HepG2 (cell line): ENCODE measurements around the gene ARHGAP26. TPM values are rescaled to one million over a fixed set of nuclear protein-coding genes. Genes with fewer than 3 reads are reported as not detected.

Experiments used
- ATRX ChIP-seq: sonication (generic); formaldehyde crosslinking; IDR thresholded peaks from 2 replicates; pipeline ENCODE4 v1.4.0; 2020; ENCODE audit warnings: missing genetic modification reagents, borderline replicate concordance
- BORCS8-MEF2B ChIP-seq: sonication (generic); formaldehyde crosslinking; IDR thresholded peaks from 2 replicates; pipeline ENCODE4 v1.8.0; 2022; ENCODE audit warnings: mild to moderate bottlenecking, missing genetic modification reagents
- CENPX ChIP-seq: sonication (generic); formaldehyde crosslinking; IDR thresholded peaks from 2 replicates; pipeline ENCODE4 v1.9.0; 2021; ENCODE audit warnings: mild to moderate bottlenecking, missing genetic modification reagents, moderate library complexity
- E2F5 ChIP-seq: sonication (generic); formaldehyde crosslinking; conservative IDR thresholded peaks from 2 replicates; pipeline ENCODE4 v1.4.0; 2020; ENCODE audit warnings: missing genetic modification reagents
- FOXC1 ChIP-seq: sonication (generic); formaldehyde crosslinking; IDR thresholded peaks from 2 replicates; pipeline ENCODE4 v1.8.0; 2022; ENCODE audit warnings: mild to moderate bottlenecking, missing genetic modification reagents, borderline replicate concordance
- GTF2F1 ChIP-seq: fragments of 150-350 bp; IDR thresholded peaks from 2 replicates; pipeline ENCODE4 v1.6.1; 2014; ENCODE audit warnings: low read length
- HHEX ChIP-seq: IDR thresholded peaks from 2 replicates; pipeline ENCODE4 v1.6.1; 2016; ENCODE audit warnings: control low read depth
- IKZF1 ChIP-seq: fragments of 450-650 bp; IDR thresholded peaks from 2 replicates; pipeline ENCODE4 v1.7.1; 2016
- IRF2 ChIP-seq: IDR thresholded peaks from 2 replicates; pipeline ENCODE4 v1.6.1; 2018; ENCODE audit warnings: missing genetic modification reagents, missing compliant biosample characterization
- MAFF ChIP-seq: IDR thresholded peaks from 2 replicates; pipeline ENCODE4 v1.6.1; 2011; ENCODE audit warnings: low read depth, low read length, improper control_type of control experiment
- MED13 ChIP-seq: sonication (generic); formaldehyde crosslinking; IDR thresholded peaks from 2 replicates; pipeline ENCODE4 v1.5.0; 2020; ENCODE audit warnings: missing genetic modification reagents
- MEIS2 ChIP-seq: sonication (generic); formaldehyde crosslinking; IDR thresholded peaks from 2 replicates; pipeline ENCODE4 v1.9.0; 2021; ENCODE audit warnings: mild to moderate bottlenecking, missing genetic modification reagents
- MLLT10 ChIP-seq: sonication (generic); formaldehyde crosslinking; IDR thresholded peaks from 2 replicates; pipeline ENCODE4 v1.4.0; 2020; ENCODE audit warnings: missing genetic modification reagents
- MXD3 ChIP-seq: IDR thresholded peaks from 2 replicates; pipeline ENCODE4 v1.6.1; 2016; ENCODE audit warnings: mild to moderate bottlenecking, missing biosample characterization, missing genetic modification reagents
- NRL ChIP-seq: sonication (generic); formaldehyde crosslinking; IDR thresholded peaks from 2 replicates; pipeline ENCODE4 v1.5.0; 2020; ENCODE audit warnings: missing genetic modification reagents, mild to moderate bottlenecking, moderate library complexity, borderline replicate concordance
- PHF8 ChIP-seq: sonication (generic); formaldehyde crosslinking; IDR thresholded peaks from 2 replicates; pipeline ENCODE4 v1.5.0; 2020; ENCODE audit warnings: missing genetic modification reagents
- SMAD3 ChIP-seq: sonication (generic); formaldehyde crosslinking; IDR thresholded peaks from 2 replicates; pipeline ENCODE4 v1.4.0; 2020; ENCODE audit warnings: missing genetic modification reagents
- SMYD3 ChIP-seq: sonication (generic); formaldehyde crosslinking; IDR thresholded peaks from 2 replicates; pipeline ENCODE4 v1.8.1; 2023; ENCODE audit warnings: mild to moderate bottlenecking, missing genetic modification reagents
- SOX5 ChIP-seq: IDR thresholded peaks from 2 replicates; pipeline ENCODE4 v1.6.1; 2016; ENCODE audit warnings: borderline replicate concordance
- SP140L ChIP-seq: sonication (generic); formaldehyde crosslinking; IDR thresholded peaks from 2 replicates; pipeline ENCODE4 v1.4.0; 2020; ENCODE audit warnings: missing genetic modification reagents, borderline replicate concordance
- TEF ChIP-seq: sonication (generic); formaldehyde crosslinking; IDR thresholded peaks from 2 replicates; pipeline ENCODE4 v1.5.0; 2020; ENCODE audit warnings: missing genetic modification reagents
- XRCC5 ChIP-seq: fragments of 200-400 bp; formaldehyde crosslinking; optimal IDR thresholded peaks from 2 replicates; pipeline ENCODE3; 2017; ENCODE audit warnings: mild to moderate bottlenecking, low read length
- ZBTB20 ChIP-seq: sonication (generic); formaldehyde crosslinking; IDR thresholded peaks from 2 replicates; pipeline ENCODE4 v1.8.1; 2023; ENCODE audit warnings: missing genetic modification reagents, low read depth, mild to moderate bottlenecking, borderline replicate concordance
- ZBTB38 ChIP-seq: sonication (generic); formaldehyde crosslinking; IDR thresholded peaks from 2 replicates; pipeline ENCODE4 v1.5.1; 2020; ENCODE audit warnings: mild to moderate bottlenecking, missing genetic modification reagents
- ZNF577 ChIP-seq: sonication (generic); formaldehyde crosslinking; IDR thresholded peaks from 2 replicates; pipeline ENCODE4 v1.4.0; 2020; ENCODE audit warnings: mild to moderate bottlenecking, low read depth, missing genetic modification reagents, borderline replicate concordance
- ZNF629 ChIP-seq: sonication (generic); formaldehyde crosslinking; conservative IDR thresholded peaks from 2 replicates; pipeline ENCODE4 v1.5.0; 2020; ENCODE audit warnings: missing genetic modification reagents
- ZNF724P ChIP-seq: sonication (generic); formaldehyde crosslinking; IDR thresholded peaks from 2 replicates; pipeline ENCODE4 v1.8.0; 2022; ENCODE audit warnings: missing genetic modification reagents, borderline replicate concordance
- ZNF768 ChIP-seq: sonication (generic); formaldehyde crosslinking; IDR thresholded peaks from 2 replicates; pipeline ENCODE4 v1.4.0; 2020; ENCODE audit warnings: missing genetic modification reagents
- ZNF891 ChIP-seq: sonication (generic); formaldehyde crosslinking; IDR thresholded peaks from 2 replicates; pipeline ENCODE4 v1.5.0; 2020; ENCODE audit warnings: mild to moderate bottlenecking, missing genetic modification reagents
- ZSCAN9 ChIP-seq: IDR thresholded peaks from 2 replicates; pipeline ENCODE4 v1.6.1; 2016; ENCODE audit warnings: borderline replicate concordance
- polyA plus RNA-seq, 8 experiments: library from polyadenylated mRNA; depleted of rRNA in 3 of 8; stranded (reverse) in 7 of 8; unstranded in 1 of 8; fragments of >200 nt; fragmentation: Illumina TruSeq in 4 of 8; extraction: Trizol in 4 of 8; gene quantifications; 2 replicates each; pipeline versions ENCODE4 v1.2.1 to v1.2.3, GENCODE V29; 2011 to 2016; ENCODE audit warnings: low read depth in 4 of 8, missing spikeins in 1 of 8, mixed read lengths in 1 of 8; ENCODE audit not compliant: insufficient read depth in 1 of 8
- total RNA-seq, 5 experiments: library from RNA; depleted of rRNA; stranded (reverse); fragments of >200 nt; fragmentation: Illumina TruSeq; extraction: Trizol; gene quantifications; 2 replicates each; pipeline ENCODE4 v1.2.3, GENCODE V29; 2016; ENCODE audit warnings: low read depth in 1 of 5
- TF ChIP-seq, protein P1 (sequence below): sonication (generic); formaldehyde crosslinking; IDR thresholded peaks from 2 replicates; pipeline ENCODE4 v1.5.0; 2020; ENCODE audit warnings: missing genetic modification reagents

ARHGAP26 gene
- total and polyA plus RNA-seq, 2 of the 13 experiments (the other 11 are each of a cell fraction or from before 2014, with no cell fraction given): 9.6 to 18.2 TPM

DNA sequence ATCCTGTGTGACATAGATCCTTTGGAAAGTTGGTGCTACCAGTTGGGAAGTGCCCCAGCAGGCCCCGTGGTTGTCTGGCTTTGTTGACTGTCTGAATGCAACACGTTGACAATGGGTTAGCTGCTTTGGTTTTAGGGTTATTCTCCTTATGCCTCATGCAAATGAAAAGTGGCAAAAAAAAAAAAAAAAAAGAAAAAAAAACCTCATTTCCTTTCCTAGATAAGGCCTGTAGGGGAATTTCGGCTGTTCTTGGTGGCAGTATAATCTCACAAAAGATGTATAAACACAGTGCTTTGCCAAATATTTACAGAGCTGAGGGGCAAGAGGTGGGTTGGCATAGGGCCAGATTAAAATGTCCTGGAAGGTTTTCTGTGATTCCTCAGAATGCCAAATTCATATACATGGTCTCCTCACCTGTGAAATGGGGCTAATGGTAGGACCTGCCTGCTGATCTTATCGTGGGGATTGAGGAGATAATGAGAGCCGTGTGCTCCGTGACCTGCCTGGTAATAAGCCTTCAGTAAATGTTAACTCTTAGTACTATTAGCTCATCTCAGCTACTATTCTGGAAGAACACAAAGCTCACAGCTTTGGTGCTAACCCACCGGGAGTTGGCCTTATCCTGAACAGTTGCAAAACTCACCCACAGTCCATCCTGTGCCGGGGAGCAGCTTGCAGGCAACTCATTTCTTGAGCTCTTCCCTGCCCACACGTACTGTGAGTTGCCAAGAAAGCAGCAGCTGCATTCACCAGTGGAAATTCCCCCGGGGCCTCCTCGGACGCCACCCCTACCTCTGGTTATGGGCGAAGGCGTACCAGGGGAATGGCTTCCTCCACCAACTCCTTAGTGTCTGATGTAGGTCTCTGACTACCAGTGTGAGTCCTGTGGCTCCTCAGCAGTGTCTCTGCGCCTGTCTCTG, 413.0 kb downstream of the ARHGAP26 start (continued):
- TF ChIP-seq ZBTB20 (CRISPR knock-in tag) (no peak), SP140L (CRISPR knock-in tag) (no peak), BORCS8-MEF2B (CRISPR knock-in tag) (peak; percentile 25; the same call in 1 of the 2 replicates), MED13 (CRISPR knock-in tag) (no peak), ATRX (CRISPR knock-in tag) (no peak), MAFF (no peak), ZBTB38 (CRISPR knock-in tag) (no peak), GTF2F1 (no peak), ZNF768 (no peak), ZNF577 (no peak), PHF8 (CRISPR knock-in tag) (no peak), ZNF891 (CRISPR knock-in tag) (no peak), SMYD3 (CRISPR knock-in tag) (no peak), ZNF629 (CRISPR knock-in tag) (peak; percentile 81), IKZF1 (no peak), SMAD3 (CRISPR knock-in tag) (no peak; the same call in 1 of the 2 replicates), MEIS2 (no peak), E2F5 (CRISPR knock-in tag) (no peak), ZNF724P (CRISPR knock-in tag) (no peak), CENPX (CRISPR knock-in tag) (no peak), SOX5 (CRISPR knock-in tag) (no peak), MLLT10 (CRISPR knock-in tag) (no peak), TEF (CRISPR knock-in tag) (no peak), MXD3 (CRISPR knock-in tag) (no peak), XRCC5 (no peak), IRF2 (CRISPR knock-in tag) (no peak), FOXC1 (no peak), ZSCAN9 (no peak), HHEX (CRISPR knock-in tag) (no peak), NRL (CRISPR knock-in tag) (no peak)
- TF ChIP-seq, protein P1, sequence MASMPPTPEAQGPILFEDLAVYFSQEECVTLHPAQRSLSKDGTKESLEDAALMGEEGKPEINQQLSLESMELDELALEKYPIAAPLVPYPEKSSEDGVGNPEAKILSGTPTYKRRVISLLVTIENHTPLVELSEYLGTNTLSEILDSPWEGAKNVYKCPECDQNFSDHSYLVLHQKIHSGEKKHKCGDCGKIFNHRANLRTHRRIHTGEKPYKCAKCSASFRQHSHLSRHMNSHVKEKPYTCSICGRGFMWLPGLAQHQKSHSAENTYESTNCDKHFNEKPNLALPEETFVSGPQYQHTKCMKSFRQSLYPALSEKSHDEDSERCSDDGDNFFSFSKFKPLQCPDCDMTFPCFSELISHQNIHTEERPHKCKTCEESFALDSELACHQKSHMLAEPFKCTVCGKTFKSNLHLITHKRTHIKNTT (CRISPR knock-in tag): no peak
